ENCODE results near the gene OPN4. TPM values are rescaled to one million over a fixed set of nuclear protein-coding genes. Genes with fewer than 3 reads are reported as not detected.

Gene OPN4
- total and polyA plus RNA-seq, 2 experiments from 2014 or later = not detected

DNA sequence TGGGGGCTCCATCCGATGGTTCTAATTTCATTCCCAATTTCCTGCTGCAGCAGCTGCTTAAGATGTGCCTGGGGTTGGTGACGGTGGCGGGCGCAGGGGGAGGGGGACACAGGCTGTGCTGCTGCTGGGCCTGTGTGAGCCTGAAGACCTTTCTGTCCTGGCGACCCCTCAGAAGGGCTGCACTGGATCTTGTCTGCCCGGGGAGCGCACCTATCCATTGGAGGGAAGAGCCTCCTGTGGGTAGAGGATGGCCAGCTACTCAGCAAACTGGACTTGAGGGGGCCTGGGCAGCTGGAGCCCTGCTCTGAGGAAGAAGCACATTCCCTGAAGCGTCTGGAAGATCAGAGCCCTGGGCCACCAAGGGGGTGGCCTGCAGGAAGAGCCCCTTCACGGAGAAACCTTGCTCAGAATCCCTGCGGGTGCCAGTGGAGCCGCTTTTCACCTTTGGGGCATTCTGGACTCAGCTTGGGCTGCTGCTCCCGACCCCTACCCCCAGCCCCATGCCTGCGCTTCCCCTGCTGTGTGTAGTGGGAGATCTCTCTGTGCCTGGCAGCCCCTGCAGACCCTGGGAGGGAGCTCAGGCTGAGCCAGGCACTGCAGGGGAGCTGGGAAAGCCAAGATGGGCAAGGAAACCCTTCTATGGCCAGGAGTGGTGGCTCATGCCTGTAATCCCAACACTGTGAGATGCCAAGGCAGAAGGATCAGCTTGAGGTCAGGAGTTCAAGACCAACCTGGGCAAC is 31.7 kb downstream of the OPN4 start:
- no peaks in the 10 kb centered on the region for H3K79me2 ChIP-seq
- no peaks in the 10 kb centered on the region for H4K20me1 ChIP-seq (ENCODE audit: insufficient read depth, poor library complexity, severe bottlenecking)
- no peak overlapping the region for H3K27ac ChIP-seq
- no peaks in the 10 kb centered on the region for H3K36me3 ChIP-seq (replicated peaks; ENCODE audit: insufficient read depth, low read depth)
- no peaks in the 10 kb centered on the region for H3K27me3 ChIP-seq
- no peak overlapping the region for H3K4me2 ChIP-seq
- no peak overlapping the region for H3K4me3 ChIP-seq
- WGBS (ENCODE audit: low lambda C conversion rate, missing lambda C conversion rate) = 67% methylated on average over 11 of the region's 13 CpGs
- H3K9me3 ChIP-seq (ENCODE audit: low read depth) = no peaks in the 10 kb centered on the region
- H3K4me1 ChIP-seq (ENCODE audit: insufficient read depth) = no peaks in the 10 kb centered on the region
- no peak overlapping the region for H2AFZ ChIP-seq
- TF ChIP-seq, protein P1, sequence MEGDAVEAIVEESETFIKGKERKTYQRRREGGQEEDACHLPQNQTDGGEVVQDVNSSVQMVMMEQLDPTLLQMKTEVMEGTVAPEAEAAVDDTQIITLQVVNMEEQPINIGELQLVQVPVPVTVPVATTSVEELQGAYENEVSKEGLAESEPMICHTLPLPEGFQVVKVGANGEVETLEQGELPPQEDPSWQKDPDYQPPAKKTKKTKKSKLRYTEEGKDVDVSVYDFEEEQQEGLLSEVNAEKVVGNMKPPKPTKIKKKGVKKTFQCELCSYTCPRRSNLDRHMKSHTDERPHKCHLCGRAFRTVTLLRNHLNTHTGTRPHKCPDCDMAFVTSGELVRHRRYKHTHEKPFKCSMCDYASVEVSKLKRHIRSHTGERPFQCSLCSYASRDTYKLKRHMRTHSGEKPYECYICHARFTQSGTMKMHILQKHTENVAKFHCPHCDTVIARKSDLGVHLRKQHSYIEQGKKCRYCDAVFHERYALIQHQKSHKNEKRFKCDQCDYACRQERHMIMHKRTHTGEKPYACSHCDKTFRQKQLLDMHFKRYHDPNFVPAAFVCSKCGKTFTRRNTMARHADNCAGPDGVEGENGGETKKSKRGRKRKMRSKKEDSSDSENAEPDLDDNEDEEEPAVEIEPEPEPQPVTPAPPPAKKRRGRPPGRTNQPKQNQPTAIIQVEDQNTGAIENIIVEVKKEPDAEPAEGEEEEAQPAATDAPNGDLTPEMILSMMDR (IDR thresholded peaks at IDR 0.05; ENCODE audit: poor library complexity) = no peak
- no peak for TF ChIP-seq EZH2phosphoT487 (IDR thresholded peaks at IDR 0.05; ENCODE audit: low read depth, severe bottlenecking, unreplicated experiment)
- no peak for TF ChIP-seq EZH2 (IDR thresholded peaks at IDR 0.05; ENCODE audit: borderline replicate concordance)
- DNase-seq (ENCODE audit: low spot score) = no peak
- no peaks in the 10 kb centered on the region for H3K9me2 ChIP-seq (replicated peaks; ENCODE audit: insufficient read depth)

DNA sequence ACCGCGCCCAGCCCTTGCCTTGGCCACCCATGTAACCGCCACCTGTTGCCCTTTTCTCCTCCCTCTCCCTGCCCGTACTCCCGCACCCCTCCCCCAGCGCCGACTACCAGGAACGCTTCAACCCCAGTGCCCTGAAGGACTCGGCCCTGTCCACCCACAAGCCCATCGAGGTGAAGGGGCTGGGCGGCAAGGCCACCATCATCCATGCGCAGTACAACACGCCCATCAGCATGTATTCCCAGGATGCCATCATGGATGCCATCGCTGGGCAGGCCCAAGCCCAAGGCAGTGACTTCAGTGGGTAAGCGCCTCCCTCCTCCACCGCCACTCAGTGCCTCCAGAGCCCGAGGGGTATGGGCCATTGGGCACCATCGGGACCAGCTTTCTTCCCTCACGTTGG is 32.6 kb downstream of the OPN4 start:
- no peaks in the 10 kb centered on the region for H3K4me1 ChIP-seq (ENCODE audit: insufficient read depth)
- no peaks in the 10 kb centered on the region for H3K27me3 ChIP-seq
- H3K27ac ChIP-seq = no peak overlapping the region
- 94% methylated on average over 18 of the region's 19 CpGs for WGBS (ENCODE audit: low lambda C conversion rate, missing lambda C conversion rate)
- DNase-seq (ENCODE audit: low spot score) = no peak
- no peaks in the 10 kb centered on the region for H3K9me3 ChIP-seq (ENCODE audit: low read depth)
- H3K4me2 ChIP-seq = no peak overlapping the region
- TF ChIP-seq EZH2phosphoT487 (IDR thresholded peaks at IDR 0.05; ENCODE audit: low read depth, severe bottlenecking, unreplicated experiment) (no peak), EZH2 (IDR thresholded peaks at IDR 0.05; ENCODE audit: borderline replicate concordance) (no peak)
- TF ChIP-seq, protein P1 (IDR thresholded peaks at IDR 0.05; ENCODE audit: poor library complexity) = no peak
- H3K79me2 ChIP-seq = no peaks in the 10 kb centered on the region
- H2AFZ ChIP-seq = no peak overlapping the region
- no peaks in the 10 kb centered on the region for H3K9me2 ChIP-seq (replicated peaks; ENCODE audit: insufficient read depth)
- H4K20me1 ChIP-seq (ENCODE audit: insufficient read depth, poor library complexity, severe bottlenecking) = no peaks in the 10 kb centered on the region
- no peak overlapping the region for H3K4me3 ChIP-seq
- H3K36me3 ChIP-seq (replicated peaks; ENCODE audit: insufficient read depth, low read depth) = no peaks in the 10 kb centered on the region

DNA sequence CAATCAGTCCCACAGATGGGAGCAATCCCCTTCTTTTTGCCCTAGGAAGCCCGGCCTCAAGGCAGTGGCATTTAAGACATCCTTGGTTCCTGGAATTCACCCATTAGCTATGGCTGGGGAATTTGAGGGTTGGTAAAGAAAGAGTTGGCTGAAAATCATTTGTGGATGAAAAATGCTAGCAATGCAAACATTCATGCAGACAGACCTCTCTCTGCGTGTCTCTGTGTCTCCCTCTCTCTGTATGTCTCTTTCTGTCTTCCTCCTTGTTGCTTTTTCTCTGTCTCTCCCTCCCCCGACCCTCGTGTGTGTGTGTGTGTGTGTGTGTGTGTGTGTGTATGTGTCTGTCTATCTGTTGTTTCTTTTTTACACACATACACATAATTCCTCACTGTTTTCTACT is 33.4 kb downstream of the OPN4 start:
- H3K27ac ChIP-seq = no peak overlapping the region
- no peak overlapping the region for H3K4me2 ChIP-seq
- H3K27me3 ChIP-seq = no peaks in the 10 kb centered on the region
- 54% methylated on average over 3 of the region's 4 CpGs for WGBS (ENCODE audit: low lambda C conversion rate, missing lambda C conversion rate)
- H3K9me3 ChIP-seq (ENCODE audit: low read depth) = no peaks in the 10 kb centered on the region
- DNase-seq (ENCODE audit: low spot score) = no peak
- no peaks in the 10 kb centered on the region for H4K20me1 ChIP-seq (ENCODE audit: insufficient read depth, poor library complexity, severe bottlenecking)
- no peaks in the 10 kb centered on the region for H3K4me1 ChIP-seq (ENCODE audit: insufficient read depth)
- H3K79me2 ChIP-seq = no peaks in the 10 kb centered on the region
- H3K4me3 ChIP-seq = no peak overlapping the region
- no peak for TF ChIP-seq EZH2 (IDR thresholded peaks at IDR 0.05; ENCODE audit: borderline replicate concordance)
- no peak for TF ChIP-seq EZH2phosphoT487 (IDR thresholded peaks at IDR 0.05; ENCODE audit: low read depth, severe bottlenecking, unreplicated experiment)
- no peaks in the 10 kb centered on the region for H3K36me3 ChIP-seq (replicated peaks; ENCODE audit: insufficient read depth, low read depth)
- H2AFZ ChIP-seq = no peak overlapping the region
- no peaks in the 10 kb centered on the region for H3K9me2 ChIP-seq (replicated peaks; ENCODE audit: insufficient read depth)

DNA sequence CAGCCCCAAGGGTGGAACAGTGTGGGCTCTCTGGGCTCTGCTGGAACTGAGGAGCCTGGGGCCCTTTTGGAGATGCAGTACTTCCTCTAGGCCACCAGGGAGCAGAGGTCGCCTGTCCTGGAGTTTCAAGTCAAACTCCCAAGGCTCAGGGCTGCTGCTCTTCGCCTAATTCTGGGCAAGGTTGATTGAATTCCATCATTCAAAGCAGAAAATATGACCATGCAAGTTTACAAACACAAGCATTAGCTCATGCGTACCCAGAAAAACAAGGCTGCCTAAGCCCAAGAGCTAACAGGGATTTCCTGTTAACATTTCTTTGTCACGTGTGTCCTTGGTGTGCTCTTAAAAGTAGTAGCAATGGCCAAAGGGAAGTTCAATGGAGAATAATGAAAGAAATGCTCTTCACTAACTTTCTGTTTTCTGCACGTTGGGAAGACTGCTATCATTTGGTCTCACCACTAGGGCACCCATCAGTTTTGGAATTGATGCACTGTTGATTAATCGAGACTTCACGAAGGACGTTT is 34.1 kb downstream of the OPN4 start:
- TF ChIP-seq, protein P1 (IDR thresholded peaks at IDR 0.05; ENCODE audit: poor library complexity) = peak; percentile 75
- TF ChIP-seq EZH2phosphoT487 (IDR thresholded peaks at IDR 0.05; ENCODE audit: low read depth, severe bottlenecking, unreplicated experiment) = no peak
- WGBS (ENCODE audit: low lambda C conversion rate, missing lambda C conversion rate) = 36% methylated on average over 8 of the region's 8 CpGs

More for the DNA sequence above, 34.1 kb downstream of the OPN4 start:
- Histone ChIP-seq H3K79me2 (no peaks in the 10 kb centered on the region), H2AFZ (no peak overlapping the region), H3K27me3 (no peaks in the 10 kb centered on the region), H3K9me3 (ENCODE audit: low read depth) (no peaks in the 10 kb centered on the region), H3K36me3 (replicated peaks; ENCODE audit: insufficient read depth, low read depth) (no peaks in the 10 kb centered on the region), H3K4me2 (no peak overlapping the region), H4K20me1 (ENCODE audit: insufficient read depth, poor library complexity, severe bottlenecking) (no peaks in the 10 kb centered on the region), H3K4me3 (no peak overlapping the region), H3K4me1 (ENCODE audit: insufficient read depth) (peaks cover 3% of the 10 kb centered on the region), H3K9me2 (replicated peaks; ENCODE audit: insufficient read depth) (no peaks in the 10 kb centered on the region), H3K27ac (no peak overlapping the region)
- peak; percentile 77 for DNase-seq (ENCODE audit: low spot score)
